ENCODE measurements around the gene GRK5.

GRK5 gene

GRCh38 chr10:119209736-119210355 lies 2.5 kb downstream of the GRK5 start:
- Histone ChIP-seq H3K27me3 (ENCODE audit: insufficient read depth, low read length, poor library complexity, severe bottlenecking) (no peaks in the 10 kb centered on the region), H3K36me3 (ENCODE audit: insufficient read depth, low read length) (no peaks in the 10 kb centered on the region), H3K4me3 (ENCODE audit: low read length, poor library complexity, severe bottlenecking) (peak overlapping the region; percentile 83), H3F3A (ENCODE audit: low read depth) (peaks cover 19% of the 10 kb centered on the region), H3K9ac (ENCODE audit: low read depth, low read length, poor library complexity, severe bottlenecking) (peak overlapping the region; percentile 77), H3K9me3 (ENCODE audit: insufficient read depth, low read depth, low read length) (no peaks in the 10 kb centered on the region), H3K79me2 (ENCODE audit: insufficient read depth, low read length) (peaks cover 63% of the 10 kb centered on the region), H2AFZ (ENCODE audit: low read length) (0 out of 2 replicates have a peak overlapping the region, but pooled peaks have one; percentile 47), H3K4me2 (ENCODE audit: low read depth, low read length, poor library complexity, severe bottlenecking) (peak overlapping the region; percentile 96), H4K20me1 (ENCODE audit: insufficient read depth, low read length, poor library complexity, severe bottlenecking) (no peaks in the 10 kb centered on the region), H3K4me1 (ENCODE audit: insufficient read depth, low read length, poor library complexity, severe bottlenecking) (peaks cover 59% of the 10 kb centered on the region), H3K9me2 (replicated peaks; ENCODE audit: low read depth, low read length) (no peaks in the 10 kb centered on the region)
- no peak for TF ChIP-seq EZH2phosphoT487 (IDR thresholded peaks at IDR 0.05; ENCODE audit: borderline replicate concordance)
- no peak for TF ChIP-seq CTCF (conservative IDR thresholded peaks at IDR 0.05; ENCODE audit: low read length)

- H3K4me3 ChIP-seq (ENCODE audit: low read length, poor library complexity, severe bottlenecking): peak overlapping the region; percentile 83
- no peaks in the 10 kb centered on the region for H4K20me1 ChIP-seq (ENCODE audit: insufficient read depth, low read length, poor library complexity, severe bottlenecking)
- H3K4me1 ChIP-seq (ENCODE audit: insufficient read depth, low read length, poor library complexity, severe bottlenecking): peaks cover 65% of the 10 kb centered on the region
- no peaks in the 10 kb centered on the region for H3K9me3 ChIP-seq (ENCODE audit: insufficient read depth, low read depth, low read length)
- H3F3A ChIP-seq (ENCODE audit: low read depth): peaks cover 19% of the 10 kb centered on the region
- no peak for TF ChIP-seq EZH2phosphoT487 (IDR thresholded peaks at IDR 0.05; ENCODE audit: borderline replicate concordance)
- H3K9ac ChIP-seq (ENCODE audit: low read depth, low read length, poor library complexity, severe bottlenecking): peak overlapping the region; percentile 77
- no peak overlapping the region for H2AFZ ChIP-seq (ENCODE audit: low read length)
- H3K9me2 ChIP-seq (replicated peaks; ENCODE audit: low read depth, low read length): no peaks in the 10 kb centered on the region
- H3K36me3 ChIP-seq (ENCODE audit: insufficient read depth, low read length): no peaks in the 10 kb centered on the region
- peak overlapping the region; percentile 96 for H3K4me2 ChIP-seq (ENCODE audit: low read depth, low read length, poor library complexity, severe bottlenecking)
- H3K27me3 ChIP-seq (ENCODE audit: insufficient read depth, low read length, poor library complexity, severe bottlenecking): no peaks in the 10 kb centered on the region
- H3K79me2 ChIP-seq (ENCODE audit: insufficient read depth, low read length): peaks cover 70% of the 10 kb centered on the region
These were observed 3.3 kb downstream of the GRK5 start for GRCh38 chr10:119210633-119211032.

GRCh38 chr10:119211176-119211575 lies 3.8 kb downstream of the GRK5 start:
- Histone ChIP-seq H3K27me3 (ENCODE audit: insufficient read depth, low read length, poor library complexity, severe bottlenecking) (no peaks in the 10 kb centered on the region), H3F3A (ENCODE audit: low read depth) (peaks cover 19% of the 10 kb centered on the region), H3K79me2 (ENCODE audit: insufficient read depth, low read length) (peaks cover 76% of the 10 kb centered on the region), H3K4me1 (ENCODE audit: insufficient read depth, low read length, poor library complexity, severe bottlenecking) (peaks cover 70% of the 10 kb centered on the region), H3K36me3 (ENCODE audit: insufficient read depth, low read length) (no peaks in the 10 kb centered on the region), H3K9me3 (ENCODE audit: insufficient read depth, low read depth, low read length) (no peaks in the 10 kb centered on the region), H3K9me2 (replicated peaks; ENCODE audit: low read depth, low read length) (no peaks in the 10 kb centered on the region), H3K4me3 (ENCODE audit: low read length, poor library complexity, severe bottlenecking) (peak overlapping the region; percentile 83), H3K9ac (ENCODE audit: low read depth, low read length, poor library complexity, severe bottlenecking) (peak overlapping the region; percentile 77), H4K20me1 (ENCODE audit: insufficient read depth, low read length, poor library complexity, severe bottlenecking) (no peaks in the 10 kb centered on the region), H2AFZ (ENCODE audit: low read length) (peak overlapping the region; percentile 41; the same call in 1 of the 2 replicates), H3K4me2 (ENCODE audit: low read depth, low read length, poor library complexity, severe bottlenecking) (peak overlapping the region; percentile 96)
- TF ChIP-seq CTCF (conservative IDR thresholded peaks at IDR 0.05; ENCODE audit: low read length) (no peak), EZH2phosphoT487 (IDR thresholded peaks at IDR 0.05; ENCODE audit: borderline replicate concordance) (no peak)

Data from Loucy (cell line).